Neuron (in vitro differentiated cells): ENCODE results near the gene SMARCD2.
"Not testable (repeated sequence)": the region's sequence is repeated elsewhere in the genome, so short reads cannot be mapped to it uniquely, and the experiment has no call there.

ENCODE experiments used
- H2AFZ ChIP-seq: one replicate; pipeline ENCODE4 v1.6.1; 2013; ENCODE audit warnings: low read depth, mild to moderate bottlenecking, inconsistent platforms, low read length, moderate library complexity
- H3K27me3 ChIP-seq: one replicate; pipeline ENCODE4 v1.6.1; 2013; ENCODE audit warnings: low read length; ENCODE audit not compliant: insufficient read depth
- H3K36me3 ChIP-seq: one replicate; pipeline ENCODE4 v1.6.1; 2013; ENCODE audit warnings: low read length; ENCODE audit not compliant: insufficient read depth
- H3K4me1 ChIP-seq: one replicate; pipeline ENCODE4 v1.6.1; 2013; ENCODE audit warnings: low read length; ENCODE audit not compliant: insufficient read depth
- H3K4me3 ChIP-seq: 2 replicates; pipeline ENCODE4 v1.5.1; 2013; ENCODE audit warnings: mild to moderate bottlenecking, low read length, moderate library complexity
- H3K9me3 ChIP-seq: one replicate; pipeline ENCODE4 v1.6.1; 2013; ENCODE audit warnings: low read length

Gene SMARCD2

GRCh38 chr17:63843910-63844677 is 1.6 kb upstream of the SMARCD2 start:
- H3K4me1 ChIP-seq = peaks cover 13% of the 10 kb centered on the region
- no peaks in the 10 kb centered on the region for H3K36me3 ChIP-seq
- no peaks in the 10 kb centered on the region for H3K9me3 ChIP-seq
- H3K27me3 ChIP-seq = no peaks in the 10 kb centered on the region
- no peak overlapping the region for H2AFZ ChIP-seq
- H3K4me3 ChIP-seq = no peak overlapping the region

- H3K9me3 ChIP-seq, H3K36me3 ChIP-seq, H3K27me3 ChIP-seq: not testable (repeated sequence)
- H3K4me3 ChIP-seq = peak overlapping the region; percentile 74
- H2AFZ ChIP-seq = peak overlapping the region; percentile 52
- H3K4me1 ChIP-seq = peaks cover 13% of the 10 kb centered on the region
Measured at GRCh38 chr17:63843387-63843888, 953 bp upstream of the SMARCD2 start.

- no peaks in the 10 kb centered on the region for H3K9me3 ChIP-seq
Measured at GRCh38 chr17:63842173-63842539, 329 bp downstream of the SMARCD2 start.

DNA sequence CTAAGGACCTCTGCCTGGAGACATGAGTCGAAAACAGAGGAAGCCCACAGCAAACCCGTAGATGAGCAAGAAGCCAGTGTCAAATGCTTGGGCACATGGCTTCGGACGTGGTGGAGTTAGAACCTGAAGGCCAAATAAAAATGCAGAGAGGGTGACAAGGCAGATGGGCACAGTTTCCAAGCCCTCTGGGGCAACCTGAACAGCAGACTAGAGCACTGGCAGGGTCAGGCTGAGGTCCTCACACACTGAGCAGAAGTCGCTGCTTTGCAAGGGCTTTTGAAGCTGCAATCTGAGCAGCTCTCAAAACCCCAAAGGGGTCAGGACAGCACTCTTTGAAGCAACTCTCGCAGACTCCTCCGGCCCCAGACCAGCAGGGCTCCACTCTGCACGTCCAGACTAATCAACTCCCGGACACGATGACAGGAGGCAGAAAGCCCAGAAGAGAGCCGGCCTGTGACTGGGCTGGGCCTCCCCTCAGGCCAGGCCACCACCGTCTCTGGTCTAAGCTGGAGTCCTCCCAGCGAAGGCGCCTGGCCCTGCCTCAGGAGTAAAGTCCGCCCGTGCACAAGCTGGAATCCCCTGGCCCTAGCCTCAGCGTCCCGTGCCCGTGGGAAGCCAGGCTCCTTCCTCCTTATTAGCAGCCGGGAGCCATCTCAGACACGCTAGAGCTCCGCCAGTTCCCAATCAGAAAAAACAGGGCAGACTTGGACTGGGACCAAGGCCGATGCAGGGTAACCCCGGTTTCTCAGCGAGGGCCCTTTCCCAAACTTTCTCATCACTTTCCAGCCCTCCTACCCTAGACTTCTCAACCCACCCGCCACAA is 924 bp downstream of the SMARCD2 start:
- H3K4me1 ChIP-seq = peaks cover 13% of the 10 kb centered on the region
- peak overlapping the region; percentile 74 for H3K4me3 ChIP-seq
- peak overlapping the region; percentile 57 for H2AFZ ChIP-seq
- H3K36me3 ChIP-seq = peaks cover 6% of the 10 kb centered on the region
- H3K9me3 ChIP-seq = no peaks in the 10 kb centered on the region
- no peaks in the 10 kb centered on the region for H3K27me3 ChIP-seq

More at GRCh38 chr17:63842173-63842539, 329 bp downstream of the SMARCD2 start:
- no peaks in the 10 kb centered on the region for H3K27me3 ChIP-seq
- peak overlapping the region; percentile 74 for H3K4me3 ChIP-seq
- peaks cover 13% of the 10 kb centered on the region for H3K4me1 ChIP-seq
- peaks cover under 1% of the 10 kb centered on the region for H3K36me3 ChIP-seq
- H2AFZ ChIP-seq = peak overlapping the region; percentile 57

- Histone ChIP-seq H3K9me3 (no peaks in the 10 kb centered on the region), H3K4me1 (peaks cover 13% of the 10 kb centered on the region), H3K27me3 (no peaks in the 10 kb centered on the region), H3K4me3 (peak overlapping the region; percentile 74), H3K36me3 (peaks cover 11% of the 10 kb centered on the region), H2AFZ (no peak overlapping the region)
Measured at GRCh38 chr17:63840591-63841349, 1.7 kb downstream of the SMARCD2 start.

DNA sequence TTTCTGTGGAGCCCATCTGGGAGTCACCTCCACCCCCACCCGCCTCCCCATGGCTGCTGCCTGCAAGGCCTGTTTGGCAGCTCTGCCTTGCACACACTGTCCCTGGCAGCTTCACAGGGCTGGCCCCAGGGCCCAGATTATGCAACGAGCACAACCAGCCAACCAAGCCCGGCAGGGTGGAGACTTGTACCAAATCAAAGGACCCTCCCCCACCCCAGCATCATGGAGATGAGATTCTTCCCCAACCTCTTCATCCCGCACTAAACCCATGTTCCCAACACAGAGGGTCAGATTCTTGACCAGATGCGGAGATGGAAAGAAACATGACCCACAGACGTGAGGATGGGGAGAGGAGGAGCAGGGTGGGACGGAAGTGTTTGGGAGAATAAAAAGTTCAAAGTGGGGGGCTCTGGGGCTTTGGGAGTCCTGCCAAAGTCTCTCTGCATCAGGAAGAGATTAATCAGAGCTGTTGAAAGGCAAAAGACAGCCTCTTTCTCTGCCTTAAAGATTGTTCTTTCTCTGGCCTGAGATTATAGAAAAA is 3.8 kb downstream of the SMARCD2 start:
- Histone ChIP-seq H3K27me3 (no peaks in the 10 kb centered on the region), H3K9me3 (no peaks in the 10 kb centered on the region), H3K4me3 (no peak overlapping the region), H3K4me1 (peaks cover 13% of the 10 kb centered on the region), H2AFZ (no peak overlapping the region), H3K36me3 (peaks cover 22% of the 10 kb centered on the region)

DNA sequence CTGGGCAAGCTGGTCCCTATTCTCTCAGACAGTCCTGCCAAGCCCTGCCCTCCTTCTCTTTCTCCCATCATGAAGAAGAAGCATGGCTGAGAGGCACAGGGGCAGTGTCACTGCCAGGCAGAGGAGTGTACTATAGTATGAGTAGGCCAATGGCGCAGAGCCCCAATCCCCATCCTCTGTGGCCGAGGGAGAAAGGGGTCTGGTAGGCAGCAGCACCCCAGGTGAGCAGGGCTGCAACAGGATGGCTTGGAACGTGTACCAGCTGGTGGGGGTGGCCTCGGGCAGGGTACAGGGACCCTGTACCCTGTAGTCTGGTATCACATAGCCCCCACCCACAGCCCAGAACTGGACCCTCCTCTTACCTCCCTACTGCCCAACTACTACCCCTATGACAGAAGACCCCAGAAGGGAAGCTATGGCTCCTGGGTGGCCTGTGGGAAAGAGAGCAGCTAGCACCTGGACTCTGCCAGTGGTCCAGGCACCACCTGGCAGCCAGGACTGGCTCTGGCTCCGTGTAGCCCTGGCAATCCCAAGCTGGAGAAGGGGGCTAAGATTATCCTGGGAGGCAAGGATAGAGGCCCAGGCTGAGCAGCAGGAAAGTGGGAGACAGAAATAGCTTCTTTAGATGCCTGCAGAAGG is 4.4 kb downstream of the SMARCD2 start:
- H2AFZ ChIP-seq = no peak overlapping the region
- H3K9me3 ChIP-seq = no peaks in the 10 kb centered on the region
- H3K36me3 ChIP-seq = peaks cover 26% of the 10 kb centered on the region
- peaks cover 13% of the 10 kb centered on the region for H3K4me1 ChIP-seq
- no peaks in the 10 kb centered on the region for H3K27me3 ChIP-seq
- no peak overlapping the region for H3K4me3 ChIP-seq

GRCh38 chr17:63837480-63837879 is 5.0 kb downstream of the SMARCD2 start:
- Histone ChIP-seq H3K27me3 (no peaks in the 10 kb centered on the region), H3K9me3 (no peaks in the 10 kb centered on the region), H3K4me1 (peaks cover 13% of the 10 kb centered on the region), H3K36me3 (peaks cover 32% of the 10 kb centered on the region), H2AFZ (no peak overlapping the region), H3K4me3 (no peak overlapping the region)

DNA sequence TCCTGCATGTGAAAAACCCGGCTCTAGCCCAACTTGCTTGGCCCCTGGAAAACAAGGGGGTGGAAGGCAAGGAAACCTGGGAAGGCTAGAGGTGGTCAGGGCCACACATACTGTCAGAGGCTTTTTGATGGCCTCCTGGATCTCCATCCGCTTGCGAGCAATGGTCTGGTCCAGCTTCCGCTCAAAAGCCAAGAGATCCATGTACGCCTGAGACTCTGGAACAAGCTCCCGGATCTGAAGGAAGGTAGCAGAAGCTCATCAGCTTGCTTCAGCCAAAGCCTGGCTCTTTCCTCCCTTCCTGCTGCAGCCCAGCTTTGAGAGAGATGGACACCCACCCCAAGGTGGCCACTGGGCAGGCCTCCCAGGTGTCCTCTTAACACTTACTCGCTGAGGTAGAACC is 5.7 kb downstream of the SMARCD2 start:
- no peaks in the 10 kb centered on the region for H3K9me3 ChIP-seq
- peaks cover 13% of the 10 kb centered on the region for H3K4me1 ChIP-seq
- peaks cover 39% of the 10 kb centered on the region for H3K36me3 ChIP-seq
- H3K27me3 ChIP-seq = no peaks in the 10 kb centered on the region
- H3K4me3 ChIP-seq = no peak overlapping the region
- H2AFZ ChIP-seq = no peak overlapping the region

DNA sequence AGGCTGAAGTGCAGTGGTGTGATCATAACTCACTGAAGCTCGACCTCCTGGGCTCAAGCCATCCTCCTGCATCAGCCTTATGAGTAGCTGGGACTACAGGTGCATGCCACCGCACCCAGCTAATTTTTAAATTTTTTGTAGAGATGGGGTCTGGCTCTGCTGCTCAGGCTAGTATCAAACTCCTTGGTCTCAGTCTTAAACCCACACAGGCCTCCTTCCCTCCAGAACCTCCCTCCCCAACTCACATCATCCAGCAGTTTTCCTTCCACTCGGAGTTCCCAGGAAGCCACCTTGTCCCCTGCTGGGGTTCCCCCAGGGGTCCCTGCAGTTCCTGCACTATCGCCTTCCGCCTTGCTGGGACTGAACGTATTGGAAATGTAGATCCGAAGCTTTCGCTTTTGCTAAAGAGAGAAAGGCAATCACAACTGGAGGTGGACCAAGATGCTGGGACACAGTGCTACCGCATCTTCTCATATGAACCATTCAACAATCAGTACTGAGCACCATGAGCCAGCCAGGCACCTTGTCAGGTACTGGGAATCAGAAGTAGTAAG is 7.2 kb downstream of the SMARCD2 start:
- H3K4me1 ChIP-seq = no peaks in the 10 kb centered on the region
- H3K4me3 ChIP-seq = no peak overlapping the region
- peaks cover 55% of the 10 kb centered on the region for H3K36me3 ChIP-seq
- H3K9me3 ChIP-seq = no peaks in the 10 kb centered on the region
- no peak overlapping the region for H2AFZ ChIP-seq
- H3K27me3 ChIP-seq = no peaks in the 10 kb centered on the region

GRCh38 chr17:63834431-63835166 is 7.9 kb downstream of the SMARCD2 start:
- H3K4me3 ChIP-seq = no peak overlapping the region
- H2AFZ ChIP-seq = no peak overlapping the region
- H3K36me3 ChIP-seq = peaks cover 61% of the 10 kb centered on the region
- H3K27me3 ChIP-seq = no peaks in the 10 kb centered on the region
- H3K4me1 ChIP-seq = no peaks in the 10 kb centered on the region
- H3K9me3 ChIP-seq = no peaks in the 10 kb centered on the region
